ENCODE measurements around the gene B3GNT7. TPM values are rescaled to one million over a fixed set of nuclear protein-coding genes. Genes with fewer than 3 reads are reported as not detected.

The B3GNT7 gene
- total RNA-seq, 1 experiment from 2014 or later = 8.9 TPM

- H3K4me3 Mint-ChIP-seq (ENCODE audit: low read depth, unreplicated experiment) = no peak overlapping the region
- no peak for DNase-seq
- no peaks in the 10 kb centered on the region for H3K36me3 Mint-ChIP-seq (ENCODE audit: insufficient read depth, unreplicated experiment)
- no peaks in the 10 kb centered on the region for H3K27me3 Mint-ChIP-seq (ENCODE audit: unreplicated experiment)
- BruUV-seq (replicated peaks) = no TSS peak
- TF ChIP-seq CTCF (IDR thresholded peaks at IDR 0.05; ENCODE audit: unreplicated experiment) = no peak
- no peaks in the 10 kb centered on the region for H3K4me1 Mint-ChIP-seq (ENCODE audit: low read depth, unreplicated experiment)
- intact Hi-C loops (cut with micrococcal nuclease; ENCODE audit: unreplicated experiment) = no loop called here
- no peaks in the 10 kb centered on the region for H3K9me3 Mint-ChIP-seq (ENCODE audit: low read depth, unreplicated experiment)
- CTCF ChIA-PET = no interaction called here
- H3K27ac Mint-ChIP-seq (ENCODE audit: unreplicated experiment) = no peak overlapping the region
Measured at GRCh38 chr2:231422056-231422455, 26.5 kb downstream of the B3GNT7 start.

- CTCF ChIA-PET = no interaction called here
- no peak for DNase-seq
- H3K36me3 Mint-ChIP-seq (ENCODE audit: insufficient read depth, unreplicated experiment) = no peaks in the 10 kb centered on the region
- H3K4me1 Mint-ChIP-seq (ENCODE audit: low read depth, unreplicated experiment) = no peaks in the 10 kb centered on the region
- BruUV-seq (replicated peaks) = no TSS peak
- H3K4me3 Mint-ChIP-seq (ENCODE audit: low read depth, unreplicated experiment) = no peak overlapping the region
- H3K27me3 Mint-ChIP-seq (ENCODE audit: unreplicated experiment) = no peaks in the 10 kb centered on the region
- intact Hi-C loops (cut with micrococcal nuclease; ENCODE audit: unreplicated experiment) = no loop called here
- H3K9me3 Mint-ChIP-seq (ENCODE audit: low read depth, unreplicated experiment) = no peaks in the 10 kb centered on the region
- no peak for TF ChIP-seq CTCF (IDR thresholded peaks at IDR 0.05; ENCODE audit: unreplicated experiment)
- no peak overlapping the region for H3K27ac Mint-ChIP-seq (ENCODE audit: unreplicated experiment)
Measured at GRCh38 chr2:231423176-231423575, 27.7 kb downstream of the B3GNT7 start.

DNA sequence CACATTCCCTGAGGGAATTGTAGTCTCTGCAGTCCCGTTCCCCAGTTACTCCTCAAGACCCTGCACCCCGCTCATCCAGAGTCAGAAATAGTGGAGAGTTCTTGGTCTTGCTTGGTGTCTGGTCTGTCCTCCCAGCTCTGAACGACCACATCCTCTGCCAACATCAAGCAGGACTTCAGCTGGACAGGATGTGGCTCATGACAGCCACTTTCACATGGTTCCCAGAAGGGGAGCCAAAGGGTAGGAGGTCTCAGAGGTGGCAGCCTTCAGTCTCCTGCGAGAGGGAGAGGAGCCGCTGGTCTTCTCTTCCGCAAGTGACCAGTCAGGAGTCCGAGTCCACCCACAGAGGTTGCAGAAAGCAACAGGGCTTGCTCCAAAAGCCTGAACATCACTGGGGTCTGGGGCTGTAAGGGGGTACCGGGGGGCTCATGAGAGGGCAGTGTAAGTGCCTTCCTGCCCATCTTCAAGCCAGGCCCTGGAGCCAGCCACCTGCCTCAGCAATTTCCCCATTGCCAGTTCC, 29.8 kb downstream of the B3GNT7 start:
- no peak overlapping the region for H3K27ac Mint-ChIP-seq (ENCODE audit: unreplicated experiment)
- CTCF ChIA-PET = interaction anchor here (0.6 to 0.7 kb wide), 2 partner anchors 87 to 198 kb away, joined by 3 to 5 read pairs; no protein-coding TSS in a partner anchor
- H3K9me3 Mint-ChIP-seq (ENCODE audit: low read depth, unreplicated experiment) = no peaks in the 10 kb centered on the region
- peaks cover 6% of the 10 kb centered on the region for H3K27me3 Mint-ChIP-seq (ENCODE audit: unreplicated experiment)
- BruUV-seq (replicated peaks) = no TSS peak
- no peaks in the 10 kb centered on the region for H3K4me1 Mint-ChIP-seq (ENCODE audit: low read depth, unreplicated experiment)
- no peak overlapping the region for H3K4me3 Mint-ChIP-seq (ENCODE audit: low read depth, unreplicated experiment)
- H3K36me3 Mint-ChIP-seq (ENCODE audit: insufficient read depth, unreplicated experiment) = no peaks in the 10 kb centered on the region
- intact Hi-C loops (cut with micrococcal nuclease; ENCODE audit: unreplicated experiment) = no loop called here
- DNase-seq = no peak
- TF ChIP-seq CTCF (IDR thresholded peaks at IDR 0.05; ENCODE audit: unreplicated experiment) = no peak

GRCh38 chr2:231425811-231426703, 30.5 kb downstream of the B3GNT7 start:
- H3K9me3 Mint-ChIP-seq (ENCODE audit: low read depth, unreplicated experiment) = peaks cover 5% of the 10 kb centered on the region
- intact Hi-C loops (cut with micrococcal nuclease; ENCODE audit: unreplicated experiment) = no loop called here
- H3K27ac Mint-ChIP-seq (ENCODE audit: unreplicated experiment) = no peak overlapping the region
- DNase-seq = no peak
- peaks cover 13% of the 10 kb centered on the region for H3K27me3 Mint-ChIP-seq (ENCODE audit: unreplicated experiment)
- no TSS peak for BruUV-seq (replicated peaks)
- no peaks in the 10 kb centered on the region for H3K4me1 Mint-ChIP-seq (ENCODE audit: low read depth, unreplicated experiment)
- no peak for TF ChIP-seq CTCF (IDR thresholded peaks at IDR 0.05; ENCODE audit: unreplicated experiment)
- no peak overlapping the region for H3K4me3 Mint-ChIP-seq (ENCODE audit: low read depth, unreplicated experiment)
- CTCF ChIA-PET = no interaction called here
- no peaks in the 10 kb centered on the region for H3K36me3 Mint-ChIP-seq (ENCODE audit: insufficient read depth, unreplicated experiment)
